Activated T-cell treated with anti-CD3 and anti-CD28 coated beads for 48 hours (primary cell): ENCODE results near the gene SCN7A.
"Not testable (repeated sequence)": the region's sequence is repeated elsewhere in the genome, so short reads cannot be mapped to it uniquely, and the experiment has no call there.

Source experiments
- DNase-seq: peaks from one replicate; pipeline ENCODE4 v3.0.0-alpha.2; 2020; ENCODE audit warnings: low read depth

The SCN7A gene

GRCh38 chr2:166494140-166494624, at the start of gene SCN7A:
SCN7A (minus strand) TSS chr2:166494249; CDS start chr2:166477696, 16,553 bp downstream.
- DNase-seq: no peak

GRCh38 chr2:166539340-166540162, 45.5 kb upstream of the SCN7A start:
- DNase-seq: no peak

- no peak for DNase-seq
Observed at GRCh38 chr2:166536111-166536510, 42.1 kb upstream of the SCN7A start.

GRCh38 chr2:166521155-166521554, 27.1 kb upstream of the SCN7A start:
- DNase-seq: no peak

GRCh38 chr2:166520604-166521003, 26.6 kb upstream of the SCN7A start:
- no peak for DNase-seq

GRCh38 chr2:166519391-166519962, 25.4 kb upstream of the SCN7A start:
- no peak for DNase-seq

GRCh38 chr2:166518634-166519390, 24.8 kb upstream of the SCN7A start:
- no peak for DNase-seq

GRCh38 chr2:166517533-166518061, 23.5 kb upstream of the SCN7A start:
- DNase-seq: no peak

GRCh38 chr2:166516712-166517303, 22.8 kb upstream of the SCN7A start:
- no peak for DNase-seq

GRCh38 chr2:166513952-166514351, 19.9 kb upstream of the SCN7A start:
- no peak for DNase-seq

- no peak for DNase-seq
Observed at GRCh38 chr2:166499281-166499680, 5.2 kb upstream of the SCN7A start.

- no peak for DNase-seq
Observed at GRCh38 chr2:166491461-166491860, 2.6 kb downstream of the SCN7A start.

- no peak for DNase-seq
Observed at GRCh38 chr2:166487171-166487570, 6.9 kb downstream of the SCN7A start.

- no peak for DNase-seq
Observed at GRCh38 chr2:166485558-166486178, 8.4 kb downstream of the SCN7A start.

GRCh38 chr2:166472332-166472731, 21.7 kb downstream of the SCN7A start:
- no peak for DNase-seq

GRCh38 chr2:166468124-166469024, 25.7 kb downstream of the SCN7A start:
- no peak for DNase-seq

GRCh38 chr2:166464187-166464586, 29.9 kb downstream of the SCN7A start:
- no peak for DNase-seq

GRCh38 chr2:166463640-166464039, 30.4 kb downstream of the SCN7A start:
- no peak for DNase-seq

- no peak for DNase-seq
Observed at GRCh38 chr2:166458674-166459073, 35.4 kb downstream of the SCN7A start.

- DNase-seq: not testable (repeated sequence)
Observed at GRCh38 chr2:166455823-166456222, 38.2 kb downstream of the SCN7A start.
